ENCODE data around the gene LTF.
"Not testable (repeated sequence)": the region's sequence is repeated elsewhere in the genome, so short reads cannot be mapped to it uniquely, and the experiment has no call there.

LTF gene

GRCh38 chr3:46412786-46413298, 51.9 kb downstream of the LTF start:
- DNase-seq (ENCODE audit: low spot score), result no peak

GRCh38 chr3:46411271-46411670, 53.4 kb downstream of the LTF start:
- no peak for DNase-seq (ENCODE audit: low spot score)

GRCh38 chr3:46410669-46411068, 54.0 kb downstream of the LTF start:
- DNase-seq (ENCODE audit: low spot score), result no peak

GRCh38 chr3:46409739-46410489, 54.8 kb downstream of the LTF start:
- no peak for DNase-seq (ENCODE audit: low spot score)

GRCh38 chr3:46408853-46409252, 55.9 kb downstream of the LTF start:
- DNase-seq (ENCODE audit: low spot score), result no peak

- DNase-seq (ENCODE audit: low spot score), result no peak
These were observed 56.7 kb downstream of the LTF start for GRCh38 chr3:46407970-46408369.

GRCh38 chr3:46406788-46407611, 57.7 kb downstream of the LTF start, which contains the start of the genes CCR5AS and CCRL2:
Gene CCR5AS (minus strand): TSS chr3:46407066.
Gene CCRL2 (plus strand): TSS chr3:46407259. CDS start chr3:46408080, 821 bp downstream.
- DNase-seq (ENCODE audit: low spot score), result no peak

GRCh38 chr3:46406443-46406787, 58.3 kb downstream of the LTF start:
- no peak for DNase-seq (ENCODE audit: low spot score)

- DNase-seq (ENCODE audit: low spot score), result no peak
These were observed 59.2 kb downstream of the LTF start for GRCh38 chr3:46405301-46406019.

- not testable (repeated sequence) for DNase-seq (ENCODE audit: low spot score)
These were observed 61.8 kb downstream of the LTF start for GRCh38 chr3:46402902-46403301.

GRCh38 chr3:46401579-46401978, 63.1 kb downstream of the LTF start:
- DNase-seq (ENCODE audit: low spot score), result no peak

GRCh38 chr3:46400846-46401245, 63.9 kb downstream of the LTF start:
- DNase-seq (ENCODE audit: low spot score), result no peak

- no peak for DNase-seq (ENCODE audit: low spot score)
These were observed 64.5 kb downstream of the LTF start for GRCh38 chr3:46400000-46400734.

GRCh38 chr3:46399557-46399956, 65.1 kb downstream of the LTF start:
- DNase-seq (ENCODE audit: low spot score), result no peak

GRCh38 chr3:46399098-46399497, 65.6 kb downstream of the LTF start:
- no peak for DNase-seq (ENCODE audit: low spot score)

- DNase-seq (ENCODE audit: low spot score), result no peak
These were observed 66.3 kb downstream of the LTF start for GRCh38 chr3:46398186-46398955.

- DNase-seq (ENCODE audit: low spot score), result no peak
These were observed 67.6 kb downstream of the LTF start for GRCh38 chr3:46397111-46397510.

- DNase-seq (ENCODE audit: low spot score), result no peak
These were observed 68.8 kb downstream of the LTF start for GRCh38 chr3:46395766-46396530.

- DNase-seq (ENCODE audit: low spot score), result no peak
These were observed 69.5 kb downstream of the LTF start for GRCh38 chr3:46395210-46395661.
